HEK293T (cell line): ENCODE data around the gene RDH16.

ENCODE experiments used
- ARNT ChIP-seq: fragments of 450-650 bp; IDR thresholded peaks from 2 replicates; pipeline ENCODE4 v1.6.1; 2017; ENCODE audit warnings: mild to moderate bottlenecking
- BHLHE40 ChIP-seq: fragments of 450-650 bp; IDR thresholded peaks from 2 replicates; pipeline ENCODE4 v1.6.1; 2016; ENCODE audit warnings: mild to moderate bottlenecking, moderate library complexity, borderline replicate concordance
- ELF4 ChIP-seq: fragments of 450-650 bp; IDR thresholded peaks from 2 replicates; pipeline ENCODE4 v1.6.1; 2017; ENCODE audit warnings: antibody characterized with exemption
- FOXA1 ChIP-seq: fragments of 450-650 bp; IDR thresholded peaks from 2 replicates; pipeline ENCODE4 v1.6.1; 2016; ENCODE audit warnings: mild to moderate bottlenecking

DNA sequence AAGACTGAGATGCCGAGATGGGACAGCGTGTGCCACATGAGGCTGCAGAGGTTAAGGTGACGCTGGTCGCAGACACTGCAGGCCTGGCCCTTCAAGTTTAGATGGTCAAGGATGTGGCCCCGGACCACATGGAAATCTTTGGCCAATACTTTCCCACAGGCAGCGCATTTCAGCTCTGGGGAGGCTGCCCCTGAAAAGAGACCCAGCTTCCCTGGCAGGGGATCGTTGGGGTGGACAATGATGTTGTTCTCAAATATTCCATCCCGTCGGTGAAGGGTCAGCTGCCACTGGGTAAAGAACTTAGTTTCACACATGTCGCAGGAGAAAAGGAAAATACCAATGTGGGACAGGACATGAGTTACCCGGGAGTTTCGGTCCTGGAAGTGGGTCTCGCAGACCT, 46.0 kb upstream of the RDH16 start:
- TF ChIP-seq BHLHE40 (no peak), ELF4 (no peak), FOXA1 (no peak), ARNT (no peak)
